GM21717 (cell line): Measurements from ENCODE around the gene MARCHF11.

Source experiments
- ATAC-seq: cut with Tn5 transposase; IDR thresholded peaks from one replicate; pipeline ENCODE4 v1.9.1; 2021; ENCODE audit warnings: mild to moderate bottlenecking, moderate library complexity; ENCODE audit not compliant: unreplicated experiment

Gene MARCHF11

GRCh38 chr5:16064135-16064893 is 115.3 kb downstream of the MARCHF11 start:
- no peak for ATAC-seq

DNA sequence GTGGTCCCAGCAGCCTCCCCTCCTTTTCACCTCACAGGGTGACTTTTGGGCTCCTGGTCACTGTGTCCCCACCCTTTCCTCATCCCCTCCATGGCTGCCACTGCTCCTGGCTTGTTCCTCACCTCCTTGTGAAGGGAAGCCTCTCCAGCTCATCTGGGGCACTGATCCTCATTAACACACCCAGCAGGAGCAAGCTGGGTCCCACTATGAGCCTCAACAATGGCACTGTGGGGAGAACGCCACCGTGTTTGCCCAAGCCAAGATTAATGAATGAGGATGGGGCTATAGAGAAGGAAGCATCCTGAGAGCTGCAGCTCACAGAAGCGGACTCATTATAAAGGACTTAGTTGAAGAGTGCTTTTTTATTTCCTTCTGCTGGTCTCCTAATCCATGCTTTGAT is 118.4 kb downstream of the MARCHF11 start:
- ATAC-seq = no peak

DNA sequence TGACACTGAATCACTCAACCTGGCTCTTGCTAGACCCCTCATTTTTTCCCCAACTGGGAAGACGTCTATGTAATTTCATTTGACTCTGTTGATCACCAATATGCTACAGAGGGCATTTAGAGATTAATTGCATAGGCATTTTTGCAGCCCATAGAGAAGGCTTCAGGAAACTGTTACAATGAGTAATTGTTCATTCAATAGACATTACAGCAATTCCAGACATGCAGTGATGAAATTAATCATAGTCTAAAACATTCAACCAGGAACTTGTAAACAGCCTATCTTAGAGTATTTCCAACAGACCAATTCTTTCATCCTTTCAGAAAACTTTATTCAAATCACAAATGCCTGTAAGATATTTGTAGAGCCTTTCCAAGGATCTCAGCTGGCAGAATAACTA is 122.3 kb downstream of the MARCHF11 start:
- ATAC-seq = no peak

DNA sequence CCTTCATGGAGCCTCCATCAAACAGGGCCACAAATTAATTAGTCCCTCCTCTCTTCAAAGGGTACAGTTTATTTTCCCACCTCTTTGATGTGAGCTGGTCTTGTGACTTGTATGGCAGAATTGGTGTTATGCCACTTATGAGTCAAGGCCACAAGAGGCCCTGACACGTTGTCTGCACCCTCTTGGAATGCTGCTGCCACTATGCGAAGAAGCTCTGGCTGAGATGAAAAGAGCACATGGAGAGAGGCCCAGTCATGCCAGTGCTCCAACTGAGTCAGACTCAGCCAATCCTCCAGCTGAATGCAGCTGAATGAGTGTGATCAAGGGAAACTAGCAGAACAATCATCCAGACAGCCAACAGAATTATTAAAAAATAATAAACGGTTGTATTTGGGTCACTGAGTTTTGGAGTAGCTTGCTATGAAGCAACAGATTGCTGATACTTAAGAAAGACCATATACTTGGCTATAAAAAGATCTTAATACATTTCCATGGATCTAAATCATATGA is 128.3 kb downstream of the MARCHF11 start:
- ATAC-seq = no peak

DNA sequence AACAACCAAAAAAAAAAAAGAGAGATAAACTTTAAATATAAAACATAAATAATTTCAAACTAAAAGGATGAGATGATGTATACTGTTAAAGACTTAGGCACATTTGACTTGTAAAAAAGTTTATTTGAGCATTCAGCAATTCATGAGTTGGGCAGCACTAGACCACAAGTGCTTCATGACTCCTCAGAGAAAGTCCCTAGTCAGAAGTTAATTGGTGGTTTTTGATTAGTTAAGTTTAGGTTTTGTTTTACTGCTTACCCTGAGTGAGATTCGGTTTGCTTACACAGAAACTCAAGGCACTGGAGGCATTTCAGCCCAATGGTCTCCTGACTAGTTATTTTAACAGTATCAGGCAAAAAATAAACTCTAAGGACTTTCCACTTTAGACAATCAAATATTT is 129.2 kb downstream of the MARCHF11 start:
- ATAC-seq = no peak

DNA sequence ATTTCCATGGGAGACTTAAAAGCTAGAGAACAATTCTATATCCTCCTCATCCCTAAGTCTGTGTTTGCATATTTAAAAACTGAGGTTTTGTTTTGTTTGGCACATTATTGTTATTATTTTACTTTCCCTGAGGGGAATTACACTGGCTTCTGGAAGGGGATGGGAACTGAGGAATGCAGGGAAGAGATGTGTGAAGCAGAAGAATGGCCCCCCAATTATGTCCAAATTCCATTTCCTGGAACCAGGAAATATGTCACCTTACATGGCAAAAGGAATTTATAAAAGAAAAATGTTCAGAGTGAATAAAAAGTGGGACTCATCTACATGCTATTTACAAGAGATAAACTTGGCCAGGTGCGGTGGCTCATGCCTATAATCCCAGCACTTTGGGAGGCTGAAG is 129.8 kb downstream of the MARCHF11 start:
- no peak for ATAC-seq

DNA sequence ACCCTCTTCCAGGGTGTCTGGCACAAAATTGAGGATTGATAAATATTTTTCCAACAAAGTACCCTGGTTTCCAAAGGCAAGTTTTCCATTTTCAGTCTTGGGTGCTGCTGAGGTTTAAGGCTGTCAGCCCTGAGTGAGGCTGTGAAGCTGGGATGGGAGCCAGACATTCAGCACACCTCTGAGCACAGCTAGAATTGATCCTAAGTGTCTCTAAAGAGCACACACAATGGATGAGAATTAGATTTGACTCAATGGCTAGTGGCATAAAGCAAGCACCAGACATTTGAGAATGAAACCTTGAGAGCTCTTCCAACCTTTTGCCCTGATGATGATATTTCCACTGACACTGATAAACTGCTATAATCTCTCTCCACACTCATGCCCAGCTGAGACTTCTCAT is 131.5 kb downstream of the MARCHF11 start:
- ATAC-seq = no peak

DNA sequence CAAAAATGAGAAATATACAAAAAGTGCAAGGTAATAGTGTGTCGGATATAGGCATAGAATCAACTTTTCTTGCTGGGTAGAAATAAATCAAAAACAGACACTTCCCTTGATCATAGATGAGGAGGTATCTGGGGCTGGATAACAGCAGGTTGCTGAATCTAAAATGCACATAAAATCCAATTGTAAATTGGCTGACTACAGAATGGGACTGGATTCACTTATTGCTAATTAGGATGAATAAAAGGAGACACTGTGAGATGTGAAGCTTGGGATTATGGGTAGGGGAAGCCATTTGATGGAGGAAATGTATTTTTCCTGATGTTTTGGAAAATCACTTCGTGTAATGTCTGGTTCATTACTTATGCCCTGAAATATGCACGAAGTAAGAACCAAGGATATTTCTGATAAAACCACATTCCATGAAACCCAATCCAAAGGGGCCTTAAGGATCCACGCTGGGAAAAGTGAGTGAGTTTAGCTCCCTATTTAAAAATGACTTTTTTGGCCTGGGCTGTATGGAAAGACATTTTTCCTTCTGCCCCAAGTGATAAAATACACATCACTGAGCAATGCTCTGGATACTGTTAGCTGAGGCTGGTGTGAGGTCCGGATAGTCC is 136.1 kb downstream of the MARCHF11 start:
- ATAC-seq = no peak

DNA sequence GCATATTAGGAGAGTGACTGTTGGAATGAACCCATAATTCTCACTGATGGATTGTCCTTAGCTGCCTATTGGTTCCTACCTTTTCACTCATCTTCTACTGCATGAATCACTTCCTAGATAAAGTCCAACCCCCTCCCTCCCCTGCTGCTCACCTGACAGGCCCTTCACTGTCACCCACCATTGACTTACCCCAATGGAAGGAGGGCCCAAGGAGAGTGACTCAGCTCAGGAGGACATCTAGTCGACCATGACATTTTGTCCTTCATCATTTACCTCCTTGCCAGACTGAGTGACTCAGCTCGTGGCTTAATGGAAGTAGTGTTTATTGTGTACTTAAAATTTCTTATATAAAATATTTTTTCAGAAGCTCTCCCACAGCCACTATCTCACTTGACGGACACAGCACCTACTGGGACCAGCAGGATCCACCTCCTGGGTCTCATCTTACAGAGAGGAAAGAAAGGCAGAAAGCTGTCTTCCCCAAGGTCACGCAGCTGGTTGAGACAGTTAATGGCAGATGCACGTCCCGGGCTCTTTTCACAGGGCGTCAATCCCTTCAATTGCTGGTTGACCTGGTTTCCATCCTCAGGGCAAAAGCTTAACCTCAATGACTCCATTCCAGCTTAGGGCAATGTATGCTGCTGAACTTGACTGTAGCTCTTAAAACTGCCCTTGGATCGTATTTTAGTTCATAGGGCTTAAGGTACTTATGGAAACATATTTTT is 142.3 kb downstream of the MARCHF11 start:
- ATAC-seq = no peak

GRCh38 chr5:16034319-16035001 is 145.1 kb downstream of the MARCHF11 start:
- ATAC-seq = no peak

- no peak for ATAC-seq
Observed at GRCh38 chr5:16033187-16033925, 146.2 kb downstream of the MARCHF11 start.

DNA sequence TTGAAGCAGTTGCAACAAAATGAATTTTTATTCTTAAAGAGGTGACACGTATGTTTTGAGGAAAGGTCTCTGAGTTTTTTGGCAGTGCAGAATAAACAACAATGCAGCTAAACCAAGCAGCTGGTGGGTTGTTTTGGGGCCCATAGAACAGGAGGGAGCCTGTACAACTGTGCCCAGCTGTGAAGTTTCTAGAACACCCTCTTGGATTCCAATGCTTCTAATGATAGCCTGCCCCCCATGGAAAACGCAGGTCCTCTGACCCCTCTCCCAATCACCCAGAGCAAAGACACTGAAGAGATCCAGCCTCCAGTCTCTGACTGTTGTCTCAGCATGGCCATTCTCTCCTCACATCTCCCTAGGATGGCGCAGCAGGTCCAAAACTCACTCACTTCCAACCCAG is 150.9 kb downstream of the MARCHF11 start:
- ATAC-seq = no peak

DNA sequence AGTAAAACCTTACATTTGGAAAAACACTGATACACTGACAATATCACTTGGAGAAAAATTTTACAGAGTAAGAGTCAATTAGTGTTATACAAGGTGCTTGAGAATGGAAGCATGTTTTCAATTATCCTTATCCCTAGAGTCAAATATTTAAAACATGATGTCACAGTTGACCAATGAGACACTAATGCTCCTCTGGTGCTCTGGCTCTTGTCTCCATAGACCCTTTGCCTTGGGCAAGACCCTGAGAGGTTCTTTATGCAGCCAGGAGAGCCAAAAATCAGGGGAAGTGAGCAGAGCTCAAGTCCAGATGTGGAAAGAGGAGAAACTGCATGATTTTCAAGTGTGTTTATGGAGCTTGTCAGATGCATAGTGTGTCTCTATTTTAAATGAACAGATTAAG is 153.9 kb downstream of the MARCHF11 start:
- no peak for ATAC-seq

GRCh38 chr5:16018970-16019369 is 160.6 kb downstream of the MARCHF11 start:
- ATAC-seq = no peak

- no peak for ATAC-seq
Observed at GRCh38 chr5:16017720-16018119, 161.9 kb downstream of the MARCHF11 start.
